Stimulated activated CD4-positive, alpha-beta T cell treated with anti-CD3 and anti-CD28 coated beads, Interleukin-15, amount 100 ng/mL, for 48 hours (primary cell): Measurements from ENCODE around the gene HOXB5.

Experiments
- DNase-seq, 2 donors: peaks; one replicate each; pipeline ENCODE4 v3.0.0-alpha.2; 2020; ENCODE audit warnings: low read depth in 2 of 2

Gene HOXB5

GRCh38 chr17:48593126-48593829, at the start of gene HOXB5:
Gene HOXB5, minus strand, starts transcription at chr17:48593779. Its CDS starts 97 bp downstream, at chr17:48593682.
- no peak for DNase-seq

GRCh38 chr17:48642843-48643696, 49.5 kb upstream of the HOXB5 start:
- DNase-seq = no peak

DNA sequence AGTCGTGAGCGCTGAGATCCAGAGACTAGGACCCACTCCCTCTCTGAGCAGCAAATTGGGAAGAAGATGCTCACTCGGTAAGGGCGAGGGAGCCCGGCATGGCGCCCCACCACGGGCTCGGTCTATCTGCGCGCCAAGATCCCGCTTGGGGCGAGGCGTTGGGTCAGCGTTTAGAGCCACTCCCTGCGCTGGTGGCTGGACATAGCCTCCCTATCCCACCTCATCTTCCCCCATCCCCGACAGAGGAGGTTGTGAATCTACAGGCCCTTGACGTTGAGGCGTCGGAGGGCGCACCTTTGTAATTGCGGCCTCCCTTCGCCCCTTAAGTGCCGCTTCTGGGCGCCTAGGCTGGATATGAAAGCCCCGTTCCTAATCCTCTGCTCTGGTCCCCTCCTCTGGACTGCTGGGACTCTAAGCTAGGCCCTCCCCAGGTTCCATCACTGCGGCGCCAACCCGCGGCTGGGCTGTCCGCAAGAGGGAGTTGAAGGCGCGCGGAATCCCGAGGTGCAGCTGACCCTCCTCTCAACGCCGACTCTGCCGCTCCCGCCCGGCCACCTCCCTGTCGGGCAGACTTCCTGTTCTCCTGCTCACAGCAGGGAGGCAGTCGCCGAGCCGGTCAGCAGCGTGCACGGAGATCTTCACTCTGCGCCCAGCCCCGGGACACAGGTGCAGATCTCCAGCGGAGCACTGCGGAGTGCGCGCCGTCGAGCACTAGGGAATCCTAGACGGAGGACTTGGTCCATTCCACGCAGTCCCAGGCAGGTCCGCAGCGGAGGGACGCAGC, 48.7 kb upstream of the HOXB5 start:
- no peak for DNase-seq

DNA sequence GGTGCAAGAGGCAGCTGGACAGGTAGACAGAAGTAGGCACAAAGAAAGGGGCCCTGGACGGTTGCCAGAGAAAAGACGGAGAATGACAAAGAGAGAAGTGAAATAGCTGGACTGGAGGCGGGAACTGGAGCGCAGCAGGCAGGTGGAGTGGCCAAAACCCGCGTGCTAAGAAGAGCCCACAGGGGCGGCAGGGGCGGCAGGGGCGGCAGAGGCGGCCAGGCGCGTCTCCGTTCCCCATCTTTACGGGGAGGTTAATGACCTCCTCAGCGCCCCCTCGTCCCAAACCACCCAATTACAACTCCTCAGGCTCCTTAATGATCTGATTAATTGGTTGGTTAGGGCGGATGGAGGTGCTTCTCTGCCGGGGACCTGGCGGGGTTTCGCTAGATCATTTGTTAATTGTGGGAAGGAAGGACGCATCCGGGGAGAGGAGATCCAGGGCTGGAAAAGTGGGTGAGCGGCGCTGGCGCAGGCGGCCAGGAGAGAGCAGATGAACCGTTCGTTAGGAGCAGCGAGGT, 48.0 kb upstream of the HOXB5 start:
- no peak for DNase-seq

DNA sequence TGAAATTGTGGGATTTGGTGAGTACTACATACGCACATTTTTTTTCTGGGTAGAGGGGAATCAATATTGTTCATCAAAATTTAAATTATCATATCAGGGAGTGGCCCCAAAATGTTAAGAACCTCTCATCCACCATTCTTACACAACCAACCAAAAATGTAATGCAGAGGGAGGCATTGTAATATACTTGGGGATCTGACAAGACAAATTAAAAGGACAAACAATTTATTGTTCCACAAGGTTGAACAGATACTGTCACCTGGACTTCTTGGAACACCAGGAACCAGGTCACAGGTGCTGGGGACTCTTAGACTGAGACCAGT, 47.2 kb upstream of the HOXB5 start:
- DNase-seq = no peak

- DNase-seq = no peak
These were observed 46.6 kb upstream of the HOXB5 start for GRCh38 chr17:48639982-48640857.

GRCh38 chr17:48639136-48639535, 45.6 kb upstream of the HOXB5 start:
- no peak for DNase-seq

GRCh38 chr17:48637323-48638260, 44.0 kb upstream of the HOXB5 start:
- no peak for DNase-seq

DNA sequence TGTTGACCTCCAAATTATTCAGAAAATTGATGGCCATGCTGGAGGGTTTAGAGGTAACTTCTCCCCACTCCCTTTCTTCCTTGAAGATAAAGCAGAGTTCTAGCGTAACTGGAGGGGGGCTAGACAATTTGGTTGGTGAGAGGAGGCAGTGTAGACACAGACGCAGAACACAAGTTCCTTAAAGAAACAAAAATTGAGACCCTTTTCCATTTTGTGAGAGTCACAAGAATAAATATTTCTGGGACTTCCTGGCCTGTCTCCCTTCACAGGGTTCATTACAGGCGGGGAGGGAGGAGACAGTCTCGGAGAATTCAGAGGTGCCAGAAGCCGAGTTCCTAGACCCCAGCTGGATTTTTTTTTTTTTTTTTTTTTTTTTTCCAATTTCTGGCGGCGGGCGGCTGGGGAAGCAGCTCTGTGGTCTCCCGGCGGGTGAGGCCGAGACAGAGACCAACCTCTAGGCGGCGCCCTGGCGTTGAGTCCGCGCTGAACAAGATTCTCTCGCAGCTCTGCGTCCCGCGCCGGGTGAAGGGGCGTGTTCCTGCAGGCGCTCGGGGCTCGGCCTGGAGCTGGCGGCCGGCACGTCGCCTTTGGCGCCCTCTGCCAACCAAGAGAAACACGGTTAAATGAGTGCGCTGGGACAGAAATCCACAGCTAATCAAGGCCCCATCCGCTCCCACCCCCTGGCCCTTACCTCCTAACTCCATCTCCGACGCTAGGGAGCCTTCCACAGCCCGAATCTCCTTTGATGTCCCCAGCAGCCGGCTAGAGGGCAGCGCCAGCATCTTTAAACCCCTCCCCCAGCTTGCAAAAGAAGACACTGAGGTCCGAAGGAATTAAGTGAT, 42.8 kb upstream of the HOXB5 start:
- DNase-seq = peak; percentile 64 to 83

DNA sequence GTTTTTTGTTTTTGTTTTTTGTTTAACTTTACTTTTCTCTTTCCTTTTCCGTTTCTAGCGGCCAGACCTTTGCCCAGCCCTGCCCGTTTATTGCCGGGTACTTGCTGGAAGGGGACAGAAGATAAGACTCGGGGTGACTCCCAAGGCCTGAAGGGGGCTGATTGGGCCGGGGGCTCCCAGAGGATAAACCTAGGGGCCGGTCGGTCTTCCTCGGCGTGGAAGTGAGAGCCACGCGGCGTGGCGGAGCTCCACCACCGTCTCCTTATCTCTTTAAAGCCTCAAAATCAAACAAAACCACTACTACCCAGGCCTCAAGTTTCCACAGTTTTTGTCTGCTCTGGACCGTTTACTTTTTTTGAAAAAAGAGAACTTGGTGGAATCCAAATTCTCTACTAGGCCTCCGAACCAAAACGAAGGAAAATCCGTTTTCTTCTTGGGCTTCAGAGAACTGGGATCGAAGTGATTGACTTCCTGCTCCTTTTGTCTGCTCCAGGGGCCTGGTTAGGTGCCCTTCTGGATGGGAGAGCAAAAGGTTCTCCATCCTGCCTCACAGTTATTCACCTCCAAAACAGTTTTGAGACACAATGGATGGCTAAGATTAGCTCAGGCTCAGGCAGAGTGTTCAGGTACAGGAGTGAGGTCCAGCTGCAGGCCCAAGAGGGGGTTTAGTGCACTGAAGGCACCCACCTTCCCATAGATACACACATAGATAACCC, 41.1 kb upstream of the HOXB5 start:
- no peak for DNase-seq

- DNase-seq = no peak
These were observed 39.7 kb upstream of the HOXB5 start for GRCh38 chr17:48633266-48633677.

DNA sequence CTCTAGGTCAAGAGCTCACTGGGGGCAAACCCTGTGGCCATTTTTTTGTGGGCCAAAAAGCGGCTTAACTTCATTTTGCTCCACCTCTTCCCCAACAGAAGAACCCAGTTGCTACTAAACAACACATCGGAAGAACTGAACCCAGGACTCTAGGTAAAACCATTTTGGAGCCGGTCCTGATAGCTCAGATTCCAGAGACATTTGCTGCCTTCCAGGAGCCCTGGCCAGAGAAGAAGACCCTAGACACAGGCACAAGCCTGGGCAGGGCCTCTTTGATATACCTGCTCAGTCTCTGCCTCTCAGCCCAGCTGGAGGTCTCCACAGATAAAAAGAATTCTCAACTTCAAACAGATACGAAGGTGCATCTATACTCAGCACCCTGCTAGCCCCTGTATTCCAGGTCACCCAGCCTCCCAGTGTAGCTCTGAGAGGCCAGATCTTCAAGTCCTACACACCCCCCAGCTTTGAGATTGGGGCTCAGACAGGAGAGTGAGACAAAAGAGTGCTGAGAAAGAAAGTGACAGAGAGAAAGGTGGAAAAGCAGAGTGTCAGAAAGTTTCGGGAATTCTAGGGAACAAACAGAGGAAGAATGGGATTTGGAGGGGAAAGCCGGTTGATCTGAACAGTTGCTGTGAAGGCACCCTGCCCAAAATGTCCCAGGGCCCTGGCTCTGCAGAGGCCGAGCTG, 39.1 kb upstream of the HOXB5 start:
- no peak for DNase-seq

GRCh38 chr17:48631693-48632578, 38.4 kb upstream of the HOXB5 start:
- DNase-seq = no peak

- no peak for DNase-seq
These were observed 37.5 kb upstream of the HOXB5 start for GRCh38 chr17:48630925-48631692.

GRCh38 chr17:48630009-48630924, 36.7 kb upstream of the HOXB5 start:
- DNase-seq = no peak
